ENCODE results near the gene TRIP13. TPM values are rescaled to one million over a fixed set of nuclear protein-coding genes. Genes with fewer than 3 reads are reported as not detected.

The TRIP13 gene
- total and polyA plus RNA-seq, 2 of the 13 experiments (the other 11 are each of a cell fraction or from before 2014, with no cell fraction given), result 13.5 to 33.0 TPM

GRCh38 chr5:902129-902916 is 9.6 kb downstream of the TRIP13 start:
- POLR2A ChIA-PET, result no interaction called here
- CTCF ChIA-PET (ENCODE audit: low intra/inter-chr PET ratio, low total read pairs), result interaction anchor here (1.3 kb wide), 1 partner anchor 233 kb away, joined by 4 read pairs; no protein-coding TSS in a partner anchor

More at GRCh38 chr5:902129-902916, 9.6 kb downstream of the TRIP13 start:
- peaks cover 11 to 46% of the 10 kb centered on the region in 2 experiments for H3K36me3 ChIP-seq (replicated peaks in 1 of 2; ENCODE audit: control insufficient read depth in 1 of 2, insufficient read depth in 2 of 2, low read length in 2 of 2)
- H3K79me2 ChIP-seq (ENCODE audit: insufficient read depth, low read length), result no peaks in the 10 kb centered on the region
- 96% methylated on average over 16 of the region's 16 CpGs for WGBS (ENCODE audit: low lambda C conversion rate)
- TF ChIP-seq ZNF24 (IDR thresholded peaks at IDR 0.05), result no peak
- TF ChIP-seq SATB2 (CRISPR knock-in tag; IDR thresholded peaks at IDR 0.05), result no peak
- TF ChIP-seq CENPX (CRISPR knock-in tag; IDR thresholded peaks at IDR 0.05), result no peak
- TF ChIP-seq, protein P1, sequence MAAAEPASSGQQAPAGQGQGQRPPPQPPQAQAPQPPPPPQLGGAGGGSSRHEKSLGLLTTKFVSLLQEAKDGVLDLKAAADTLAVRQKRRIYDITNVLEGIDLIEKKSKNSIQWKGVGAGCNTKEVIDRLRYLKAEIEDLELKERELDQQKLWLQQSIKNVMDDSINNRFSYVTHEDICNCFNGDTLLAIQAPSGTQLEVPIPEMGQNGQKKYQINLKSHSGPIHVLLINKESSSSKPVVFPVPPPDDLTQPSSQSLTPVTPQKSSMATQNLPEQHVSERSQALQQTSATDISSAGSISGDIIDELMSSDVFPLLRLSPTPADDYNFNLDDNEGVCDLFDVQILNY (CRISPR knock-in tag; conservative IDR thresholded peaks at IDR 0.05), result no peak
- TF ChIP-seq HDAC6 (IDR thresholded peaks at IDR 0.05; ENCODE audit: low read depth, low read length), result no peak
- no peak for TF ChIP-seq ZBTB8A (CRISPR knock-in tag; IDR thresholded peaks at IDR 0.05; ENCODE audit: borderline replicate concordance, low read depth)
- TF ChIP-seq BORCS8-MEF2B (CRISPR knock-in tag; IDR thresholded peaks at IDR 0.05), result no peak
- TF ChIP-seq NFRKB (IDR thresholded peaks at IDR 0.05), result no peak
- no peak for TF ChIP-seq ZNF337 (CRISPR knock-in tag; IDR thresholded peaks at IDR 0.05; ENCODE audit: borderline replicate concordance, low read depth)
- TF ChIP-seq, protein P2, sequence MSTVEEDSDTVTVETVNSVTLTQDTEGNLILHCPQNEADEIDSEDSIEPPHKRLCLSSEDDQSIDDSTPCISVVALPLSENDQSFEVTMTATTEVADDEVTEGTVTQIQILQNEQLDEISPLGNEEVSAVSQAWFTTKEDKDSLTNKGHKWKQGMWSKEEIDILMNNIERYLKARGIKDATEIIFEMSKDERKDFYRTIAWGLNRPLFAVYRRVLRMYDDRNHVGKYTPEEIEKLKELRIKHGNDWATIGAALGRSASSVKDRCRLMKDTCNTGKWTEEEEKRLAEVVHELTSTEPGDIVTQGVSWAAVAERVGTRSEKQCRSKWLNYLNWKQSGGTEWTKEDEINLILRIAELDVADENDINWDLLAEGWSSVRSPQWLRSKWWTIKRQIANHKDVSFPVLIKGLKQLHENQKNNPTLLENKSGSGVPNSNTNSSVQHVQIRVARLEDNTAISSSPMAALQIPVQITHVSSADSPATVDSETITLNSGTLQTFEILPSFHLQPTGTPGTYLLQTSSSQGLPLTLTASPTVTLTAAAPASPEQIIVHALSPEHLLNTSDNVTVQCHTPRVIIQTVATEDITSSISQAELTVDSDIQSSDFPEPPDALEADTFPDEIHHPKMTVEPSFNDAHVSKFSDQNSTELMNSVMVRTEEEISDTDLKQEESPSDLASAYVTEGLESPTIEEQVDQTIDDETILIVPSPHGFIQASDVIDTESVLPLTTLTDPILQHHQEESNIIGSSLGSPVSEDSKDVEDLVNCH (CRISPR knock-in tag; IDR thresholded peaks at IDR 0.05), result no peak
- no peak for TF ChIP-seq PLRG1 (conservative IDR thresholded peaks at IDR 0.05)
- no peak for TF ChIP-seq FOXM1 (CRISPR knock-in tag; IDR thresholded peaks at IDR 0.05)
- TF ChIP-seq KAT7 (CRISPR knock-in tag; IDR thresholded peaks at IDR 0.05; ENCODE audit: borderline replicate concordance), result no peak
- no peak for TF ChIP-seq GATA4 (IDR thresholded peaks at IDR 0.05; ENCODE audit: borderline replicate concordance, low read depth)
- FAIRE-seq (no peak), ATAC-seq (no peak), DNase-seq (ENCODE audit: low spot score) (no peak)
- no peaks in the 10 kb centered on the region for H3K27me3 ChIP-seq (ENCODE audit: control insufficient read depth in 1 of 2, insufficient read depth in 2 of 2, low read length in 2 of 2)
- no peak overlapping the region for H2AFZ ChIP-seq (ENCODE audit: low read length)
- H3K27ac ChIP-seq (ENCODE audit: extremely low read length, insufficient read depth, low read length), result no peak overlapping the region
- no TSS peak for BruUV-seq (replicated peaks)
- no peak overlapping the region for H3K9ac ChIP-seq (ENCODE audit: insufficient read depth, low read depth, low read length)
- H3K4me3 ChIP-seq (replicated peaks in 1 of 3; ENCODE audit: insufficient read depth in 1 of 3, low read depth in 2 of 3, low read length in 3 of 3), result no peak overlapping the region
- H3K4me1 ChIP-seq (ENCODE audit: insufficient read depth, low read length), result no peaks in the 10 kb centered on the region
- intact Hi-C loops (cut with micrococcal nuclease; ENCODE audit: unreplicated experiment) (no loop called here), in situ Hi-C loops (cut with HindIII; ENCODE audit: extremely low pct_ligation_motif_present, low pct_unique_long_range_greater_than_20kb) (no loop called here)
- H3K4me2 ChIP-seq (ENCODE audit: low read depth, low read length), result no peak overlapping the region
- no peaks in the 10 kb centered on the region for H3K9me3 ChIP-seq (ENCODE audit: low read length)
- no peaks in the 10 kb centered on the region for H4K20me1 ChIP-seq (ENCODE audit: insufficient read depth, low read length)

Data from HepG2 (cell line).